Measurements from ENCODE around the gene POFUT2.

The POFUT2 gene

DNA sequence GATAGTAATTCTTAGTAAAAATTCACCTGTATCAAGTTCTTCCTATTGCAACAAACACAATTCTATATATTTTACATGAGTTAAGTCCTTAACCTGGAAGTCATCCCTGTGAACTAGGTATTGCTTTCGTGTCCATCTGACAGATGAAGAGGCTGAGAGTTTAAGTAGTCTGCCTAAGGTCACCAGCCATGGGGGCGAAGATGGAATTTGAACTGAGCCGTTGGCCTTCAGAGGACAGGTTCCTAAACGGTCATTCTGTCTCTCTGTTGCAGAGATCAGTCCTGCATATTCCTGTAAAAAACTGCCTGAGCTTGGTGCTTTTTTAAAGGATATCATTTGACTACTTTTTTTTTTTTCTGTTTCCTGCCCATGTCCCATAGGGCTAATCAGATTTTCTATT is 10.2 kb upstream of the POFUT2 start (continued):
- TF ChIP-seq CSRNP3 (CRISPR knock-in tag; IDR thresholded peaks at IDR 0.05) (no peak), CSDC2 (CRISPR knock-in tag; IDR thresholded peaks at IDR 0.05) (no peak), ZC3H10 (CRISPR knock-in tag; IDR thresholded peaks at IDR 0.05) (no peak), ZNF70 (CRISPR knock-in tag; IDR thresholded peaks at IDR 0.05) (no peak), ZFP30 (CRISPR knock-in tag; IDR thresholded peaks at IDR 0.05) (no peak)

DNA sequence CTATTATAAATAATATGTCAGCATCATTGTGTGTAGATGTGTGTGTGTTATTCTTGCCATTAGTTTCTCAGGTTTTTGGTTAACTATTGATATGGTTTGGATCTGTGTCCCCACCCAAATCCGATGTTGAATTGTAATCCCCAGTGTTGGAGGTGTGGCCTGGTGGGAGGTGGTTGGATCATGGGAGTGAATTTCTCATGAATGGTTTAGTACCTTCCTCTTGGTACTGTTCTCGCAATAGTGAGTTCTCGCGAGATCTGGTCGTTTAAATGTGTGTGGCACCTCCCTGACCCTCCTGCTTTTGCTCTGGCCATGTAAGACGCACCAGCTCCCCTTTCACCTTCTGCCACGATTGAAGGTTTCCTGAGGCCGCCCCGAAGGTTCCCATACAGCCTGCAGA is 9.6 kb upstream of the POFUT2 start:
- ATAC-seq, result no peak
- TF ChIP-seq, protein P1, sequence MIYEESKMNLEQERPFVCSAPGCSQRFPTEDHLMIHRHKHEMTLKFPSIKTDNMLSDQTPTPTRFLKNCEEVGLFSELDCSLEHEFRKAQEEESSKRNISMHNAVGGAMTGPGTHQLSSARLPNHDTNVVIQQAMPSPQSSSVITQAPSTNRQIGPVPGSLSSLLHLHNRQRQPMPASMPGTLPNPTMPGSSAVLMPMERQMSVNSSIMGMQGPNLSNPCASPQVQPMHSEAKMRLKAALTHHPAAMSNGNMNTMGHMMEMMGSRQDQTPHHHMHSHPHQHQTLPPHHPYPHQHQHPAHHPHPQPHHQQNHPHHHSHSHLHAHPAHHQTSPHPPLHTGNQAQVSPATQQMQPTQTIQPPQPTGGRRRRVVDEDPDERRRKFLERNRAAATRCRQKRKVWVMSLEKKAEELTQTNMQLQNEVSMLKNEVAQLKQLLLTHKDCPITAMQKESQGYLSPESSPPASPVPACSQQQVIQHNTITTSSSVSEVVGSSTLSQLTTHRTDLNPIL (CRISPR knock-in tag; IDR thresholded peaks at IDR 0.05; ENCODE audit: low read depth), result no peak
- no peak for TF ChIP-seq ZFP30 (CRISPR knock-in tag; IDR thresholded peaks at IDR 0.05)
- TF ChIP-seq PPARA (CRISPR knock-in tag; IDR thresholded peaks at IDR 0.05; ENCODE audit: borderline replicate concordance), result no peak
- TF ChIP-seq BACH2 (CRISPR knock-in tag; IDR thresholded peaks at IDR 0.05; ENCODE audit: borderline replicate concordance), result no peak
- TF ChIP-seq TOX (CRISPR knock-in tag; IDR thresholded peaks at IDR 0.05; ENCODE audit: borderline replicate concordance), result no peak
- TF ChIP-seq ZFP3 (CRISPR knock-in tag; IDR thresholded peaks at IDR 0.05), result no peak
- no peak for TF ChIP-seq SNAI2 (CRISPR knock-in tag; IDR thresholded peaks at IDR 0.05)
- TF ChIP-seq ISL1 (CRISPR knock-in tag; IDR thresholded peaks at IDR 0.05), result no peak

- ATAC-seq, result no peak
- no peak for TF ChIP-seq ZFP30 (CRISPR knock-in tag; IDR thresholded peaks at IDR 0.05)
- TF ChIP-seq, protein P1 (CRISPR knock-in tag; IDR thresholded peaks at IDR 0.05; ENCODE audit: low read depth), result no peak
- no peak for TF ChIP-seq ISL1 (CRISPR knock-in tag; IDR thresholded peaks at IDR 0.05)
- no peak for TF ChIP-seq ARNTL (CRISPR knock-in tag; IDR thresholded peaks at IDR 0.05; ENCODE audit: borderline replicate concordance, low read depth)
- no peak for TF ChIP-seq OSR1 (CRISPR knock-in tag; IDR thresholded peaks at IDR 0.05)
- TF ChIP-seq CSDC2 (CRISPR knock-in tag; IDR thresholded peaks at IDR 0.05), result no peak
- no peak for TF ChIP-seq RARB (CRISPR knock-in tag; IDR thresholded peaks at IDR 0.05)
- TF ChIP-seq SNAI2 (CRISPR knock-in tag; IDR thresholded peaks at IDR 0.05), result no peak
- no peak for TF ChIP-seq PATZ1 (CRISPR knock-in tag; IDR thresholded peaks at IDR 0.05; ENCODE audit: borderline replicate concordance)
- TF ChIP-seq, protein P2, sequence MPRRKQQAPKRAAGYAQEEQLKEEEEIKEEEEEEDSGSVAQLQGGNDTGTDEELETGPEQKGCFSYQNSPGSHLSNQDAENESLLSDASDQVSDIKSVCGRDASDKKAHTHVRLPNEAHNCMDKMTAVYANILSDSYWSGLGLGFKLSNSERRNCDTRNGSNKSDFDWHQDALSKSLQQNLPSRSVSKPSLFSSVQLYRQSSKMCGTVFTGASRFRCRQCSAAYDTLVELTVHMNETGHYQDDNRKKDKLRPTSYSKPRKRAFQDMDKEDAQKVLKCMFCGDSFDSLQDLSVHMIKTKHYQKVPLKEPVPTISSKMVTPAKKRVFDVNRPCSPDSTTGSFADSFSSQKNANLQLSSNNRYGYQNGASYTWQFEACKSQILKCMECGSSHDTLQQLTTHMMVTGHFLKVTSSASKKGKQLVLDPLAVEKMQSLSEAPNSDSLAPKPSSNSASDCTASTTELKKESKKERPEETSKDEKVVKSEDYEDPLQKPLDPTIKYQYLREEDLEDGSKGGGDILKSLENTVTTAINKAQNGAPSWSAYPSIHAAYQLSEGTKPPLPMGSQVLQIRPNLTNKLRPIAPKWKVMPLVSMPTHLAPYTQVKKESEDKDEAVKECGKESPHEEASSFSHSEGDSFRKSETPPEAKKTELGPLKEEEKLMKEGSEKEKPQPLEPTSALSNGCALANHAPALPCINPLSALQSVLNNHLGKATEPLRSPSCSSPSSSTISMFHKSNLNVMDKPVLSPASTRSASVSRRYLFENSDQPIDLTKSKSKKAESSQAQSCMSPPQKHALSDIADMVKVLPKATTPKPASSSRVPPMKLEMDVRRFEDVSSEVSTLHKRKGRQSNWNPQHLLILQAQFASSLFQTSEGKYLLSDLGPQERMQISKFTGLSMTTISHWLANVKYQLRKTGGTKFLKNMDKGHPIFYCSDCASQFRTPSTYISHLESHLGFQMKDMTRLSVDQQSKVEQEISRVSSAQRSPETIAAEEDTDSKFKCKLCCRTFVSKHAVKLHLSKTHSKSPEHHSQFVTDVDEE (CRISPR knock-in tag; IDR thresholded peaks at IDR 0.05), result no peak
- TF ChIP-seq BACH2 (CRISPR knock-in tag; IDR thresholded peaks at IDR 0.05; ENCODE audit: borderline replicate concordance), result no peak
- no peak for TF ChIP-seq TCF4 (CRISPR knock-in tag; IDR thresholded peaks at IDR 0.05; ENCODE audit: borderline replicate concordance)
- no peak for TF ChIP-seq GLIS3 (CRISPR knock-in tag; IDR thresholded peaks at IDR 0.05)
- no peak for TF ChIP-seq ZNF70 (CRISPR knock-in tag; IDR thresholded peaks at IDR 0.05)
- TF ChIP-seq CSRNP3 (CRISPR knock-in tag; IDR thresholded peaks at IDR 0.05), result no peak
- TF ChIP-seq ZFP3 (CRISPR knock-in tag; IDR thresholded peaks at IDR 0.05), result no peak
- TF ChIP-seq ZNF565 (CRISPR knock-in tag; conservative IDR thresholded peaks at IDR 0.05; ENCODE audit: low read depth), result no peak
- TF ChIP-seq, protein P3, sequence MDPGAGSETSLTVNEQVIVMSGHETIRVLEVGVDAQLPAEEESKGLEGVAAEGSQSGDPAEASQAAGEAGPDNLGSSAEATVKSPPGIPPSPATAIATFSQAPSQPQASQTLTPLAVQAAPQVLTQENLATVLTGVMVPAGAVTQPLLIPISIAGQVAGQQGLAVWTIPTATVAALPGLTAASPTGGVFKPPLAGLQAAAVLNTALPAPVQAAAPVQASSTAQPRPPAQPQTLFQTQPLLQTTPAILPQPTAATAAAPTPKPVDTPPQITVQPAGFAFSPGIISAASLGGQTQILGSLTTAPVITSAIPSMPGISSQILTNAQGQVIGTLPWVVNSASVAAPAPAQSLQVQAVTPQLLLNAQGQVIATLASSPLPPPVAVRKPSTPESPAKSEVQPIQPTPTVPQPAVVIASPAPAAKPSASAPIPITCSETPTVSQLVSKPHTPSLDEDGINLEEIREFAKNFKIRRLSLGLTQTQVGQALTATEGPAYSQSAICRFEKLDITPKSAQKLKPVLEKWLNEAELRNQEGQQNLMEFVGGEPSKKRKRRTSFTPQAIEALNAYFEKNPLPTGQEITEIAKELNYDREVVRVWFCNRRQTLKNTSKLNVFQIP (CRISPR knock-in tag; IDR thresholded peaks at IDR 0.05; ENCODE audit: borderline replicate concordance, low read depth), result no peak
- TF ChIP-seq ESRRG (CRISPR knock-in tag; IDR thresholded peaks at IDR 0.05), result no peak
- TF ChIP-seq PPARA (CRISPR knock-in tag; IDR thresholded peaks at IDR 0.05; ENCODE audit: borderline replicate concordance), result no peak
Observed at GRCh38 chr21:45296638-45297037, 8.9 kb upstream of the POFUT2 start.
